HG03064 (cell line): Measurements from ENCODE around the gene ELANE.
"Not testable (repeated sequence)": the region's sequence is repeated elsewhere in the genome, so short reads cannot be mapped to it uniquely, and the experiment has no call there.

Experiments used
- ATAC-seq: cut with Tn5 transposase; IDR thresholded peaks from one replicate; pipeline ENCODE4 v1.9.1; 2021; ENCODE audit warnings: low read depth; ENCODE audit not compliant: unreplicated experiment

The ELANE gene

DNA sequence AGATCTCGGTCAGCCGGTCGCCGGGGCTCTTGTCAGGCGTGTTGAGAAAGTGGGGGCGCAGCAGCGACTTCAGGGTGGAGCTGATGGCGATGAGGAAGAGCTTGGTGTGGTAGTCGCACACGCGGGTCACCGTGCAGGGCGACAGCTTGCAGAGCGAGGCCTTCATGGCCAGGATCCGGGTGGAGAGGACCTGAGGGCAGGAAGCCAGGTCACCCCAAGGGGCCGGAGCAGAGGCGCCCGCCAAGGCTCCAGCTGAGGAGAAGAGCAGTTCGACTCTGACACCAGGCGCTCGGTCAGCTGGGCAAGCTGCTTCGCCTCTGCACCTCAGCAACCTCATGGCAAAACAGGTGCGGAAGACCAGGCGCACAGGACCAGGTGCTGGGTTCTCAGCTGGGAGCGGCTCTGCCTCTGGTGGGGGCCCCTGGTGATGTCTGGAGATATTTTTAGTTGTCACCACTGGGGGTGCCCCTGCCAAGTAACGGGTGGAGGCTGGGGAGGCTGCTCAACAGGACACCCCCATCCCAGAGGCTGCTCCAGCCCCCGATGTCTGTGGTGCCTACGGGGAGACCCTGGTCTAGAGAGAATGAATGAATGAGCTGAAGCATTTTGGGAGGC, 23.3 kb downstream of the ELANE start:
- ATAC-seq = no peak

DNA sequence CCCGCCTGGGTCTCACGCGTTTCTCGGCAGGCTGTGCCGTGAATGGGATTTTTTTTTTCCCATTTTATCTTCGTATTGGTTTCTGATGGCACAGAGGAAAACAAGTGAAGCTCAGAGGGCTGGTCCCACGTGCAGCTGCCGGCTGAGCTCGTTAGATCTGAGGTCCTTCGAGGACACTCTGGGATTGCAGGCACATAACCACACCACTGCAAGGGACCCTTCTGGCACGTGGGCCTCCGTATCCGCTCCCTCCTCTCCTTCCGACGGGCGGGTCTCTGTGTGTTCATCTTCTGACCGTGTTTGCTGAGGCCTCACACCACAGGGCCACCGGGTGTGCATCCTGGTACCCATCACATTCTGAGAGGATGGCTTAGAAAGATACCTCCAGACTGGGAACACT, 24.0 kb downstream of the ELANE start:
- ATAC-seq = no peak

GRCh38 chr19:876780-877314, 24.7 kb downstream of the ELANE start:
- ATAC-seq = no peak

DNA sequence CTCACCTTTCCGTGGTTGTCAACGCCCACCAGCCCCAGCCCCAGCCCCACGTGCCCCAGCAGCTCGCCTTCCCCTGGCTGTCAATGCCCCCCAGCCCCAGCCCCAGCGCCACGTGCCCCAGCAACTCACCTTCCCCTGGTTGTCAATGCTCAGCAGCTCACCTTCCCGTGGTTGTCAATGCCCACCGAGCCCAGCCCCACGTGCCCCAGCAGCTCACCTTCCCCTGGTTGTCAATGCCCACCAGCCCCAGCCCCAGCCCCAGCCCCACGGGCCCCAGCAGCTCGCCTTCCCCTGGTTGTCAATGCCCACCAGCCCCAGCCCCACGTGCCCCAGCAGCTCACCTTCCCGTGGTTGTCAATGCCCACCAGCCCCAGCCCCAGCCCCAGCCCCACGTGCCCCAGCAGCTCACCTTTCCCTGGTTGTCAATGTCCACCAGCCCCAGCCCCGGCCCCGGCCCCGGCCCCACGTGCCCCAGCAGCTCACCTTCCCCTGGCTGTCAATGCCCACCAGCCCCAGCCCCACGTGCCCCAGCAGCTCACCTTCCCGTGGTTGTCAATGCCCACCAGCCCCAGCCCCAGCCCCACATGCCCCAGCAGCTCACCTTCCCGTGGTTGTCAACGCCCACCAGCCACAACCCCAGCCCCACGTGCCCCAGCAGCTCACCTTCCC, 26.0 kb downstream of the ELANE start:
- not testable (repeated sequence) for ATAC-seq

GRCh38 chr19:878751-879561, 26.9 kb downstream of the ELANE start:
- ATAC-seq = not testable (repeated sequence)

DNA sequence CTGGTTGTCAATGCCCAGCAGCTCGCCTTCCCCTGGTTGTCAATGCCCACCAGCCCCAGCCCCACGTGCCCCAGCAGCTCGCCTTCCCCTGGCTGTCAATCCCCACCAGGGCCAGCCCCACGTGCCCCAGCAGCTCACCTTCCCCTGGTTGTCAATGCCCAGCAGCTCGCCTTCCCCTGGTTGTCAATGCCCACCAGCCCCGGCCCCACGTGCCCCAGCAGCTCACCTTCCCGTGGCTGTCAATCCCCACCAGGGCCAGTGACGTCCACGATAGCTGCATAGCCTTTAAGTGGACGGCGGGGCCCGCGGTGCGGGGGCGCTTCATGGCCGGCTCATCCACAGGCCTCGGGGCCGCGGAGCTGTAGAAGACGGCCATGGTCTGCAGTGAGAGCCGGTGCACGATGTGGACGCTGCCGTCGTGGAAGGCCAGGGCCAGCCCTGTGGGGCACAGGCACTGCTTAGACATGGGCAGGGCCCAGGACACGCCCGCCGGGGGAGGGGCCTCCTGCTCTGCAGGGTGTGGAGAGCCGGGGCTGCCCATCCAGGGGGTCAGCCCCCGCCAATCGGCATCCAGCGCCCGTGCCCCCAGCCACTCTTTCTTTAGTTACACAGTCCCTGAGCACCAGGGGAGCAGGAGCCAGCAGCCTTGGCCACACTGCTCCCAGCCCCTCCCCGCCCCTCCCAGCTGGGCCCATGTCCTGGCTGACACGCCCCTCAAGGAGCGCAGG, 27.8 kb downstream of the ELANE start:
- no peak for ATAC-seq

- no peak for ATAC-seq
Measured at GRCh38 chr19:881385-882071, 29.4 kb downstream of the ELANE start.

- no peak for ATAC-seq
Measured at GRCh38 chr19:882871-883497, 30.9 kb downstream of the ELANE start.

GRCh38 chr19:883661-884211, 31.6 kb downstream of the ELANE start:
- ATAC-seq = no peak

GRCh38 chr19:884420-885211, 32.5 kb downstream of the ELANE start:
- ATAC-seq = no peak

DNA sequence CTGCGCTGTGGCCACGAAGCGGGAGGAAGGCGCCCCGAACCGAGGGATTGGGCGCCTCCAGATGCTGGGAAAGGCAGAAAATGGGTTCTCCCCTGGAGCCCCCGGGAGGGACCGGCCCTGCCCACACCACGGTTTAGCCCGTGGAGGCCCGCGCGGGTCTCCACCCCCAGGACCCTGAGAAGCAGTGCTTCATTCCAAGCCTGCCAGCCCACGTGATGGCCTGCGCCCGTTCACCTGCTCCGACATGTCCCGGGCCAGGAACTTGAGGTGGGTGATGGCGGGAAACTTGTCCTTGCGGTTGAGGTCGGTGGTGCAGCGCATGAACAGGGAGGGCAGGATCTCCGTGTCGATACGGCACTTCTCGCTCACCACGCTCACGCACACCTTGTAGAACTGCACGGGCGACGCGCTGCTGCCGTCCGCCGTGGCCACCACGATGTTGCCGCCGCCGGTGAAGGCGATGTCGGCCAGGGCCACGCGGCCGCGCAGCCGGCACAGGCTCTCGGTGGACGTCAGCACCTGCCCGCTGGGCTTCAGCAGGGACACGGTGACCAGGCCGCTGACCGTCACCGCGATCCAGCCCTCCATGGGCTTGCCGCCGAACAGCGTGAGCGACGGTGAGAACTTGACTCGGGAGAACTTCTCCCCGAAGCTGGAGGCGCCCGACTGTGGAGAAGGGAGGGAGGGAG, 33.6 kb downstream of the ELANE start:
- no peak for ATAC-seq

DNA sequence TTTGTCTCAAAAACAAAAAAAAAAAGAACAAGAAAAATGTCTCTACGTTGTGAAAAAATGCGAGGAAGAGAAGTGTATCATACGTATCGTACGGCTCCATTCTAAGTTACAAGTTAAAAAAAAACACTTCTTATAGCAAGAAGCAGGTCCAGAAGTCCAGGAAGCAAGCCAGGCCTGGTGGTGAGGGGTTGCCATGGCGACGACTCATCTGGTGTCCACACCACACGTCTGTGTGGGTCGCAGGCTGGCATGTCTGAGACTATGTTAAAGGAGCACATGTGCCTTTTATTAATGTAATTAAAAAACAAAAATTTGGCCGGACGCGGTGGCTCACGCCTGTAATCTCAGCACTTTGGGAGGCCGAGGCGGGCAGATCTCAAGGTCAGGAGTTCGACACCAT, 35.0 kb downstream of the ELANE start:
- ATAC-seq = no peak

GRCh38 chr19:887599-887998, 35.5 kb downstream of the ELANE start:
- no peak for ATAC-seq

DNA sequence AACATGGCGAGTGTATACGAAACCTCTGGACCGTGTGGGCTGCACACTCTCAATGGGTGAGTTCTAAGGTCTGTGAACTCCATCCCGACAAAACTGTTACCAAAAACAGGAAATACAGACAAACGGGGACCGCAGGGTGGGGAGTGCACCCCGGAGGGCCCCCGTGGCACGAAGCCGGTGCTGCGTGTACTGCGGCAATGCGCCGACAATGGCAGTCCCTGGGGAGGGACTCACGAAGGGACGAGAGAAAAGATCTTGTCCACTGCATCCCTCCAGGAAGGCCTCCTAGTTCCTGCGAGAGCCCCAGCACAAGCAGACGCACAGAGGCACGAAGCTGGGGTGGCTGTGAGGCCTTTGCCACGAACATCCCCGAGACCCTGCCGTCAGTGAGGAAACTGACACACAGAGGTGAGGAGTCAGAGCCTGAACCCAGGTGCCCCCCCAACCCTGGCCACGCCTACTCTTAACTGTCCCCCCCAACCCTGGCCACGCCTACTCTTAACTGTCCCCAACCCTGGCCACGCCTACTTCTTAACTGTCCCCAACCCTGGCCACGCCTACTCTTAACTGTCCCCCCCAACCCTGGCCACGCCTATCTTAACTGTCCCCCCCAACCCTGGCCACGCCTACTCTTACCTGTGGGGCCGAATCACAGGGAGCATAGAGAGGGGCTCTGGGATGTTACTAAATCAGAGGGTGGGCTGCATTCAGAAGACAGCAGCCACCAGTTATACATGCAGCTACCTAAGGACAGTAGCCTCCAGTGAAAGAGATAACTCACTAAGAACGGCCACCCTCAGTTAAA, 36.7 kb downstream of the ELANE start:
- ATAC-seq = no peak

GRCh38 chr19:889662-890295, 37.7 kb downstream of the ELANE start:
- no peak for ATAC-seq

DNA sequence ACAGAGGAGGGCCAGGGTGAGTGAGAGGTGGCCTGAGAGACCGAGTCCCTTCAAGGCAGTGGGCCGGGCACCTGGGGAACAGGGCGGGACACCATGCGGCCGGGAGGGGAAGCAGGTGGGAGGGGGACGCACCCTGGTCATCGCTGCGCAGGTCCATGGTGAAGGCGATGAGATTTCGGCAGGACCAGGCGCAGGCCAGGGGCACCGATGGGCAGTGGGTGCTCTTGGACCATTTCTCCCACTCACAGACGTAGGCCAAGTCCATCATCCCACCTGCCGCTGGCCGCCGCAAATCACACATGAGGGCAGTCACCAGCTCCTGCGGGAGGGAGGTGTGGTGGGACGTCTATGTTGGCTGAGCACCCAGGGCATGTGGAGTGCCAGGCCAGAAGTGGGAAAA, 38.7 kb downstream of the ELANE start:
- ATAC-seq = no peak
